Coronary artery (tissue), 2 donors: Measurements from ENCODE around the gene RAB18.
"Not testable (repeated sequence)": the region's sequence is repeated elsewhere in the genome, so short reads cannot be mapped to it uniquely, and the experiment has no call there.

Experiments
- DNase-seq: peaks from one replicate; pipeline ENCODE4 v3.0.0-alpha.2; 2017; ENCODE audit warnings: low spot score
- H3K27ac ChIP-seq, 2 donors: fragments of 200-600 bp; sonication (generic); one replicate each; pipeline ENCODE4 v1.5.1; 2016 to 2019
- H3K4me3 ChIP-seq: fragments of 200-600 bp; sonication (generic); 2 replicates; pipeline ENCODE4 v1.5.1; 2016; ENCODE audit warnings: mild to moderate bottlenecking, moderate library complexity
- CTCF ChIP-seq: fragments of 200-600 bp; sonication (generic); IDR thresholded peaks from one replicate; pipeline ENCODE4 v1.5.1; 2019; ENCODE audit warnings: antibody characterized with exemption

RAB18 gene

GRCh38 chr10:27568196-27569175 lies 64.4 kb downstream of the RAB18 start:
- Histone ChIP-seq H3K4me3 (no peak overlapping the region), H3K27ac (no peak overlapping the region)
- TF ChIP-seq CTCF: no peak
- DNase-seq: no peak

- TF ChIP-seq CTCF: no peak
- no peak overlapping the region for H3K27ac ChIP-seq
- H3K4me3 ChIP-seq: no peak overlapping the region
- DNase-seq: no peak
These were observed 65.8 kb downstream of the RAB18 start for GRCh38 chr10:27569946-27570345.

GRCh38 chr10:27577038-27577437 lies 72.9 kb downstream of the RAB18 start:
- DNase-seq, H3K27ac ChIP-seq, H3K4me3 ChIP-seq: not testable (repeated sequence)

GRCh38 chr10:27578316-27578715 lies 74.2 kb downstream of the RAB18 start:
- Histone ChIP-seq H3K4me3 (no peak overlapping the region), H3K27ac (no peak overlapping the region)
- TF ChIP-seq CTCF: no peak
- DNase-seq: no peak

GRCh38 chr10:27581225-27581624 lies 77.1 kb downstream of the RAB18 start:
- no peak for DNase-seq
- Histone ChIP-seq H3K4me3 (no peak overlapping the region), H3K27ac (no peak overlapping the region)
- no peak for TF ChIP-seq CTCF

GRCh38 chr10:27584302-27584701 lies 80.2 kb downstream of the RAB18 start:
- no peak for DNase-seq
- TF ChIP-seq CTCF: no peak
- Histone ChIP-seq H3K27ac (no peak overlapping the region), H3K4me3 (no peak overlapping the region)
